GM19395 (cell line): ENCODE data around the gene HSDL2.
A peak's percentile ranks its signal among the peaks of the same experiment; 100 is the strongest.

Experiments used
- ATAC-seq: cut with Tn5 transposase; IDR thresholded peaks from one replicate; pipeline ENCODE4 v1.9.1; 2021; ENCODE audit warnings: mild to moderate bottlenecking, moderate library complexity; ENCODE audit not compliant: unreplicated experiment

The HSDL2 gene

GRCh38 chr9:112443636-112444035, 63.7 kb downstream of the HSDL2 start:
- ATAC-seq = no peak

GRCh38 chr9:112445196-112445595, 65.3 kb downstream of the HSDL2 start:
- no peak for ATAC-seq

- ATAC-seq = no peak
These were observed 66.2 kb downstream of the HSDL2 start for GRCh38 chr9:112446080-112446479.

- ATAC-seq = no peak
These were observed 66.6 kb downstream of the HSDL2 start for GRCh38 chr9:112446526-112446925.

- ATAC-seq = no peak
These were observed 67.4 kb downstream of the HSDL2 start for GRCh38 chr9:112447283-112447761.

GRCh38 chr9:112462855-112463254, 82.9 kb downstream of the HSDL2 start:
- no peak for ATAC-seq

GRCh38 chr9:112465352-112465751, 85.4 kb downstream of the HSDL2 start:
- no peak for ATAC-seq

- no peak for ATAC-seq
These were observed 93.1 kb downstream of the HSDL2 start for GRCh38 chr9:112472996-112473395.

- ATAC-seq = no peak
These were observed 94.1 kb downstream of the HSDL2 start for GRCh38 chr9:112473986-112474385.

- no peak for ATAC-seq
These were observed 95.4 kb downstream of the HSDL2 start for GRCh38 chr9:112475318-112475717.

GRCh38 chr9:112477330-112477729, 97.4 kb downstream of the HSDL2 start:
- ATAC-seq = no peak

GRCh38 chr9:112479221-112479620, 99.3 kb downstream of the HSDL2 start:
- ATAC-seq = no peak

GRCh38 chr9:112484607-112485006, 104.7 kb downstream of the HSDL2 start:
- no peak for ATAC-seq

GRCh38 chr9:112485574-112485973, 105.7 kb downstream of the HSDL2 start:
- ATAC-seq = no peak

- ATAC-seq = peak; percentile 90
These were observed 106.5 kb downstream of the HSDL2 start, which contains the start of gene KIAA1958 for GRCh38 chr9:112486221-112487007. Gene KIAA1958, plus strand, starts transcription at chr9:112486827. Its CDS starts 87,254 bp downstream, at chr9:112574081.

GRCh38 chr9:112487008-112487798, 107.3 kb downstream of the HSDL2 start:
- ATAC-seq = peak; percentile 39

- ATAC-seq = no peak
These were observed 108.0 kb downstream of the HSDL2 start for GRCh38 chr9:112487799-112488340.

GRCh38 chr9:112489039-112489546, 109.2 kb downstream of the HSDL2 start:
- ATAC-seq = no peak

- no peak for ATAC-seq
These were observed 110.2 kb downstream of the HSDL2 start for GRCh38 chr9:112489876-112490666.

- ATAC-seq = no peak
These were observed 113.7 kb downstream of the HSDL2 start for GRCh38 chr9:112493393-112494137.
